Dermis microvascular lymphatic vessel endothelial cell (primary cell): ENCODE results near the gene TMEM198. TPM values are rescaled to one million over a fixed set of nuclear protein-coding genes. Genes with fewer than 3 reads are reported as not detected.

Source experiments
- DNase-seq, 2 donors: peaks; one replicate each; pipeline versions ENCODE4 v3.0.0 to v3.0.0-alpha.2; 2010; ENCODE audit warnings: low read depth in 2 of 2
- total RNA-seq: library from RNA; depleted of rRNA; stranded (reverse); fragments of >200 nt; gene quantifications from 2 replicates; pipeline ENCODE4 v1.2.1, GENCODE V29; 2014

Gene TMEM198, protein sequence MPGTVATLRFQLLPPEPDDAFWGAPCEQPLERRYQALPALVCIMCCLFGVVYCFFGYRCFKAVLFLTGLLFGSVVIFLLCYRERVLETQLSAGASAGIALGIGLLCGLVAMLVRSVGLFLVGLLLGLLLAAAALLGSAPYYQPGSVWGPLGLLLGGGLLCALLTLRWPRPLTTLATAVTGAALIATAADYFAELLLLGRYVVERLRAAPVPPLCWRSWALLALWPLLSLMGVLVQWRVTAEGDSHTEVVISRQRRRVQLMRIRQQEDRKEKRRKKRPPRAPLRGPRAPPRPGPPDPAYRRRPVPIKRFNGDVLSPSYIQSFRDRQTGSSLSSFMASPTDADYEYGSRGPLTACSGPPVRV
- not detected in 2 replicates for total RNA-seq

DNA sequence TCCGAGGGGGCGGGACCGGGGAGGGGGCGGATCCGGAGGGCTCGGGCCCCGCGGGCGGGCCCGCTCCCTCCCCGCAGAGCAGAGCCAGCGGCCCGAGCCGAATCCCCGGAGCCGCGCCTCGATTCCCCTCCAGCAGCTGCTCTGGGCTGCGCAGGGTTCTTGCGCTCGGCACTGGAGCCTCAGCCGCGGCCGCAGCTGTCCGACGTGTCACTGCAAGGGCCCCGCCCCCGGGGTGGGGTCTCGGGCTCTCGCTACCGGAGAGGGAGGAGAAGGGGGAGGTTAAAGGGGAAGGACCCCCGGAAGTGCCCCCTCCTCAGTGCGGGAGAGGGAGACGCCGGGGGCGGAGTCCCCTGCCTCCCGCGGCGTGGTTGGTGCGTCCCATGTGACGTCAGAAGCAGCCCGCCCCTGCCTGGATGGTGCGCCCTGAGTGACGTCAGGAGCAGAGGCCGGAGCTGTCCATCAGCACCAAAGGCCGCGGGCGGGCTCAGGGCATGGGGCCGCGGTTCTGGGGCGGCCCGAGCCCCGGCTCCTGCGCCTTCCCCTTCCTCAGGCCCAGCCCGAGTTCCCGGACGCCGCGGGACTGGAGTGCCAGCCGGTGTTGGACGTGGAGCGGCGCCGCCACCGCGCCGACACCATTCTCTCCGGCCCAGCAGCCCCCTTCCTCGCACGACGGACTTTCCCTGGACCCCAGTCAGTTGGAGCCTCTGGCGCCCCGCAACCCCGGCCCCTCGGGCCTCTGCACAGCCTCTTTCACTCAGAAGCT is at the start of gene TMEM198, which contains the start of gene CHPF:
TSS of gene TMEM198 (plus strand) at position 433 of the 763 bp plus-strand sequence. CDS start 700 bp downstream, outside the sequence.
TSS of gene CHPF (minus strand) at position 214 of the 763 bp plus-strand sequence. CDS start 271 bp downstream, outside the sequence.
- DNase-seq: peak; percentile 75 to 91

DNA sequence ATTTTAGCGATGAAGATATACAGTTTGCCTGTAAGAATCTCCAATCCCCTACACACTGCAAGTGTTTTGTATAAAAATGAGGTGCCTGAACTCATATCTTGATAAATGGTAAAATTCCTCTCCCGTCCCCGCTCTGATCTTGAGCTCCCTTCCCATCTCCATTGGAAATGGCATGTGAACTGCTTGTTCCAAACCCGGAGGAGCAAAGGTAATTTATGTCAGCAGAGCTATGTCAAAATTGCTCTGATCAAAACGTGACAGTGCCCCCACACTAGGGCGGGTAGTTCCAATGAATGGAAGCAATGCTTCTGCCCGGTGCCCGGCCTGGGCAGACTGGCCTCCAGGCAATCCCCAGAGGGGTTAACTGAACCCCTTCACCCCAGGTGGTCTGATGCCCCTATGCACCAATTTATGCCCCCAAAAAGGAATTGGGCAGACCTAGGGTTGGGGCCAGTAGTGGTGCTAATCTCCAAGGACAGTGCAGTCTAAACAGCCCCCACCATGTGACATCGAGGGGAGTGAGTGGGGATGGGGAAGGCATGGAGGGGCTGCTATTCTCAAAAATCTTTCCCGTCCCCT is 48.8 kb upstream of the TMEM198 start:
- no peak for DNase-seq

DNA sequence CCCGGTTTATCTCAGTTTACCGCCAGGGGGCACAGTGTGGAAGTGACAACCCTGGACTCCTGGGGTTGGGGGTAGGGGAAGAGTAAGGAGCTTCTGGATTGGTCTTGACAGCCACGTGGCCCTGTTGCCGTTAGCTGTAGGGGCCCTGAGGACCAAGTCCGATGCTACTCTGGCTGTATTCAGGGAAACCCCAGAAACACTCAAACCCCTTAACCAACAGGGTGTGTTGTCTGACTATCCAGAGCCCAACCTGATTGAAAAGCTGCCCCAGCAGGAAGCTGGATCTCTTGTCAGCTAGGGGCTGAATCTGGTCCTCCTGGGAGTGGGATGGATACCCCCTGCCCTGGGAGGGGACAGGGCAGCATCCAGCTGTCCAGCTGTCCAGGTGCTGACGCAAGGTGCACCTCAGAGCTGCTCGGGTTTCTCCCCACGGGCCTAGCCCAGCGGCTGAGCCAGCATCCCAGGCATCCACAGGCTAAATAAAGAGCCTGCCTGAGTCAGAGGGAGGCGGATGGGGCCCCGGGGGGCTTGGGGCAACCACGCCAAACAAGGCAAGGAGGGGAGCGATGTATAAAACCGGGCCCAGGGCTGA is 48.2 kb upstream of the TMEM198 start:
- peak; percentile 45 to 75 for DNase-seq

DNA sequence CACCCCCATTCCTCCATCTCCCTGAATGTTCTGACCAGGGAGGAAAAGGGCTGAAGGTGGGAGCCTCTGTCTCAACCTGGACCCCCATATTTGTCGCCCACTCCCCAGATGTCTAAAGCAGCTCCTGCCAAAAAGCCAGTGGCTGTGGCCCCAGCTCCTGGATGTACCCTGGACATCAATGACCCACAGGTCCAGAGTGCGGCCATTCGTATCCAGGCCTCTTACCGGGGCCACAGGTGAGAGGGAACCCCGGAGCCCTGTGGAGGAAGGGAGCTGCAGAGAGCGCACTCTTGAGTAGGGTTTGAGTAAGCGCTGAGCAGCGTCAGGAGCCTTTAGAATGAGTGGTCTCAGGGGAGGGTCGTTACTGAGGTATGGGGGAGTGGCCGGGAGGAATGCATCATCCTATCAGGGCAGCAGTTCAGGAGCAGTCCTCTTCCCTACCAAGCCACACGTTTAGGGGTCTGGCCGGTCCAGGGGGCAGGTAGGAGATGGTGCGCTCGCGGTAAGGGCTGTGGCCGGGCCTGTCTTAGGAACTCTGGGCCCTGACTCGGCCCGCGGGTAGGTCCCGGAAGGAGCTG is 47.5 kb upstream of the TMEM198 start:
- no peak for DNase-seq

DNA sequence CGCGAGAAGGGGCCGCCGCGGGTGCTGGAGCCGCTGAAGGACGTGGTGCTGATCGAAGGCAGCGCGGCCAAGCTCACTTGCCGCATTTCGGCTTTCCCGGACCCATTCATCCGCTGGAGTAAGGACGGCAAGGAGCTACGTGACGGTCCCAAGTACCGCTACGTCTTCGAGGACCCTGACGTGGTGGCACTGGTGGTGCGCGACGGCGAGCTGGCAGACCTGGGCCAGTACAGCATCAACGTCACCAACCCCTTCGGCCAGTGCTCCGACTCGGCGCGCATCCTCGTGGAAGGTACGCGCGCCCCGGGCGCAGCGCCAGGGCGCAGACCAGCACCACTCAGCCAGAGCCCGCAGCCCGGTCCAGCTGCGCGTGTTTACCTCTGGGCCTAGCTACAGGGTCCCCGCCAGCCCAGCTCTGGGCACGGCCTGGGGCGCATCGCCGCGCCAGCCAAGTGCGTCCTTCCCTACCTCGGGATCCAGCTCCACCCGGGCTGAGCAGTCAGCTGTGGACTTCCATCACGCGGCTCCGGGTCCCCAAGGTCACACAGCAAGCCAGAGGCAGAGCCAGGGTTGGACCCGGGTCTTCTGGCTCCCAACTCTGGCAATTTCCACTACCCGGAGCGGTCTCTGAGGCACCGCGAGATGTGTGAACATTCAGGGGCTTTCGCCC is 46.9 kb upstream of the TMEM198 start:
- DNase-seq: no peak

DNA sequence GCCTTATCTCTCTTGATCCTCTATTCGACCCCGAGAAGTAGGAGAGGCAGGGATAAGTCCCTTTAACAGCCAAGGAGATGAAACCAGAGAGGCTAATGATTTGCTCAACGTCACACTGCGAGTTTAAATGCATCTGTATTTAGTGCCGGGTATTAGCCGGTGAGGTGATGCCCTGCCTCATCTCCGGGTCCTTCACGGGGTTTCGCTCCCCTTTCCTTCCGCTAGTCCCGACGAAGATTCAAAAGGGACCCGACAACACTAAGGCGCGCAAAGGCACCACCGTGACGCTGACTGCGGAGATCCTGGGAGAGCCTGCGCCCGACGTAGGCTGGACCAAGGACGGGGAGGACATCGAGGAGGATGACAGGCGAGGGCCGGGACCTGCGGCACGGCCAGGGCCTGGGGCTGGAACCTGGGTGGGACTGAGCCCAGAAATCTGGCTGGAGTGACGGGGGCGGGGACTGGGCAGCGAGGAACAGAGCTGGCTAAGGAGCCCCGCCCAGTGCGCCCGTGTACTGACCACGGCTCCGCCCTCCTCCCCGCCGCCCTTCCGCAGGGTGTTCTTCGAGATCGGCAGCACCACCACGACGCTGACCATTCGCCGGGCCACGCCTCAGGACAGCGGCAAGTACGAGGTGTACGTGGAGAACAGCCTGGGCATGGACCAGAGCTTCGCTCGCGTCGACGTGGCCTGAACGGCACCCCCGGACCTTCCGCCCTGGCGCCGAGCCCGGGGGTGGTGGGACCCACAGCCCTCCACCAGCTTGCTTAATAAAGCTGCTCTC is 46.1 kb upstream of the TMEM198 start:
- peak; percentile 5 to 80 for DNase-seq

DNA sequence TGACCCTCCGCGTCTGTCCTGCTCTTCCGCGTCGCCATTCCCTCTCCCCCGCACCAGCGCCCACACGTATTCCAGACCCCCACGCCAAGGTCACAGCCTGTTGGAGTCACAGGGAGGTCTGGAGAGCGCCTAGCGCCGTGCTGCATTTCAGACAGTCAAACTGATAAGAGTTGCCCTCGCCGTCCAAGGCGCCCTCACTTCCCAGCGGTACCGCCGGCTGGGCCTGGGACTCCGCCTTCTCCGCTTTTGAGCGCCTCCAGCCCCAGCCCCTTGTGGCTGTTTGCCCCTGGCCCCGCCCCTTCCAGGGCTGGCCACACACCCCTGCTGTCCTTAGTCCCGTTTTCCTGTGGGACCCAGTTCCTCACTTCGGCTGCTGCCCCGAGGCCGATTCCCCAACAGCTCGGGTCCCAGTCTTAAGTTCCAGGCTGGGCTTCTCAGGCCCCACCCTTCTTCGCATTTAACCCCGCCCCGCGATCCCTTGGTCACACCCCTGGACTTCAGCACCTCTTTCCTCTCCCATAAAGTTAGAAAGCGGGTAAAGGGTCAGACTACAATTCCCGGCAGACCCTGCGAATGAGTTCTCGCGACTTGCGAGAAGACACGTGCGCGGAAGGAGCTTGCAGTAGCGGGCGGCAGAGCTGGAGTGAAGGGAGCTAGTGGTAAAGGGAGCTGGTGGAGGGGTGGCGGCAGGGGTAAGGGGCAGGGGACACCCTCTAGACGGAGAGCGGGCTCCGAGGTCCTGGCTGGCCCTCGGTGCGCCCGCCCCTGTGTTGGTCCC is 45.4 kb upstream of the TMEM198 start, which contains the start of gene GMPPA:
TSS of gene GMPPA (plus strand) at position 612 of the 778 bp plus-strand sequence. CDS start 1,085 bp downstream, outside the sequence.
- DNase-seq: peak; percentile 93 to 98

DNA sequence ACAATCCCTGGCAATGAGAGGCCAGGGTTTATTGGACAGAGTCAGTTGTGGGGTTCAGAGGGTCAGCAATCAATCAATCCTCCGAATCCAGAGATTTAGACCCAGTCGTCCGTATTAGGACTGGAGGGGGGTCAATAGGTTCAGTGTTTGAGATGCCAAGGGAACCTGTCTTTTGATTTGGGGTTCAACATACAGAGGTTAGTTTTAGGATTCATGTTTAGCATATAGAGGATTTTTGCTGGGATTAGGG is 44.8 kb upstream of the TMEM198 start:
- DNase-seq: no peak

DNA sequence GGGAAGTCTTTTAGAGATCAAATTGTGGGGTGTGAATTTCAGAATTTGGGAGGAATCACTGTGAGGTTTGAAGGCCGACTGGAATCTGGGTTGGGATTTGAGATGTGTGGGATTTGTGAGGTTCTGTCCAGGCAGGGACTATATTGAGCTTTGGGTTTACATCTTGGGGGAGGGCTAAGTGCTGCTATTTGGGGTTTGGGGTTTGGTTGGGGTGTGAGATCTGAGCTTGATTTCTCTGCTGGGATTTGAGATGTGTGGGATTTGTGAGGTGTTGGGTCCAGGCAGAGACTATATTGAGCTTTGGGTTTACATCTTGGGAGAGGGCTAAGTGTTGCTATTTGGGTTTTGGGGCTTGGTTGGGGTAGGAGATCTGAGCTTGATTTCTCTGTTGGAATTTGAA is 44.3 kb upstream of the TMEM198 start:
- no peak for DNase-seq

DNA sequence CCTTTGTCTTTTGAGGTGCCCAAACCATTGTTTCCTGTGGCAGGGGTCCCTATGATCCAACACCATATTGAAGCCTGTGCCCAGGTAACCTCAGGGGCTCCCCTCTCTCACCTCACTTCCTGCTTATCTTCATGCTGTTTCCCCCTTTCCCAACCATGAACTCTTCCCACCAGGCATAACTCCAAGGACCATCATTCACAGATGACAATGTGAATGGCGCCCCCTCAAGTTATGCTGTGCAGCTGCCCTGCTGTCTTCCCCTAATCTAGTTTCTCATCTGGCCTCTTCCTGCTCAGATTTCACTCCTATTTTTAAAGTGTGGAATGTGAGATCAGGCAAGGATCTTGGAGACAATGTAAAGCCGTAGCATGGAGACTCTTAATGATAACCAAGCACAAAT is 43.7 kb upstream of the TMEM198 start:
- no peak for DNase-seq

DNA sequence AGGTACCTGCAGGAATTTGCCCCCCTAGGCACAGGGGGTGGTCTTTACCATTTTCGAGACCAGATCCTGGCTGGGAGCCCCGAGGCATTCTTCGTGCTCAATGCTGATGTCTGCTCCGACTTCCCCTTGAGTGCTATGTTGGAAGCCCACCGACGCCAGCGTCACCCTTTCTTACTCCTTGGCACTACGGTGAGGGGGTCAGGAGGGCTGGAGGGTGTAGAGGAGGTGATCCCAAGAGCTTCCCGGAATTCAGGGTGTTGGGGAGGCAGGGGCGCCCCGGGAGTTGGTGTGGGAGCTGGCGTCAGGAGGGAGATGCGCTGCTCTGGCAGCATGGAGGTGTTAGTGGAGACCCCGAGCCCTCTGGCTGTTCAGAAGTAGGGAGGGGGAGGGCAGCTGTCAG is 42.0 kb upstream of the TMEM198 start:
- DNase-seq: no peak

DNA sequence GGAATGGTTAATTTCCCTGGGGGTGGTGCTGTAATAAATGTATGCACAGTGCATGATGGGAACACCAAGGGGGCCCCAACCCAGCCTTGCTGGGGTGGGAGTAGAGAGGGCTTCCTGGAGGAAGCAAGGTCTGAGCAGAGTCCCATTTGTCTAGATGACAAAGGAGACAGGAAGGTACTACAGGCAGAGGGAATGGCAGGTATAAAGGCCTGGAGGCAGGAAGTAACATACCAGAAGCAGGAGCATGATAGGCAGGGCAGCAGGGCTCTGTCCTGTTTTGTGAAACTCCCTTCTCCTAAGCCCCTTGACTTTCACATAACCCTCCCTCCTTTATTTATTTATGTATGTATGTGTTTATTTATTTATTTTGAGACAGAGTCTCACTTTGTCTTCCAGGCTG is 41.2 kb upstream of the TMEM198 start:
- DNase-seq: no peak

DNA sequence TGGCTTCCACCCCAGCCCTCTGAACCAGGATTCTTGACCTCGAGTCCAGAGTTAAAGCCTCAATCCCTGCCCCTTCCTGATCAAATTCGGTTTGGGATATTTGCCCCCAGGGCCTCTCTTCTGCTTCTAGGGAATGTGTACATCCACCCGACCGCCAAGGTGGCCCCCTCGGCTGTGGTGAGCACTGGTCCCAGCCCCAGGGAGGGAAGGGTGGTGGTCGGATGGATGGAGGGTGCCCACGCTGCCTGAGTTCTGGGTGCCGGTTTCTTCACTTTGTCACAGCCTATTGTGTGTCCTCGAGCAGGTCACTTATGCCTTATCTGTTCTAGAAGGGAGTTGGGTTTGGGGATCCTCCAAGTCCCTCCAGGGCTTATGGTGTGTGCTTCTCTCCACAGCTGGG is 38.2 kb upstream of the TMEM198 start:
- DNase-seq: no peak

DNA sequence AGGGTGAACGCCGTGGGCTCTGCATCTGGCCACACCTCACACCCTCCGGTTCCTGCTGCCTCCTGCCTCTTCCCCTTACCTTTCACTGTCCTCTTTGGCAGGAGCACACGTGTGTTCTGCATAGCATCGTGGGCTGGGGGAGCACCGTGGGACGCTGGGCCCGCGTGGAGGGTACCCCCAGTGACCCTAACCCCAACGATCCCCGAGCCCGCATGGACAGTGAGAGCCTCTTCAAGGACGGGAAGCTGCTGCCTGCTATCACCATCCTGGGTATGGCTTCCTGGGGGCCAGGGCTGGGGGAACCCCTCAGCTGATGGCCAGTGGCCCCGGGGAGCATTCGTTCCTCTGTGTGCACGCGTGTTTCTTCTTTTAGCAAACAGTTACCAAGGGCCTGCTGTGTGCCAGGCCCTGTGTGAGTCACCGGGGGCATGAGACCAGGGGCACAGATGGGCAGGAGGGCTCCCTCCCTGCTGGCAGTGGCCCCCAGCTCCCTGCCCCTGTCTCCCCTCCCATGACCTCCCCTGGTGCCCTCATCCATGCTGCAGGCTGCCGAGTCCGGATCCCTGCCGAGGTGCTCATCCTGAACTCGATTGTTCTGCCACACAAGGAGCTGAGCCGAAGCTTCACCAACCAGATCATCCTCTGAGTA is 37.6 kb upstream of the TMEM198 start:
- DNase-seq: no peak

DNA sequence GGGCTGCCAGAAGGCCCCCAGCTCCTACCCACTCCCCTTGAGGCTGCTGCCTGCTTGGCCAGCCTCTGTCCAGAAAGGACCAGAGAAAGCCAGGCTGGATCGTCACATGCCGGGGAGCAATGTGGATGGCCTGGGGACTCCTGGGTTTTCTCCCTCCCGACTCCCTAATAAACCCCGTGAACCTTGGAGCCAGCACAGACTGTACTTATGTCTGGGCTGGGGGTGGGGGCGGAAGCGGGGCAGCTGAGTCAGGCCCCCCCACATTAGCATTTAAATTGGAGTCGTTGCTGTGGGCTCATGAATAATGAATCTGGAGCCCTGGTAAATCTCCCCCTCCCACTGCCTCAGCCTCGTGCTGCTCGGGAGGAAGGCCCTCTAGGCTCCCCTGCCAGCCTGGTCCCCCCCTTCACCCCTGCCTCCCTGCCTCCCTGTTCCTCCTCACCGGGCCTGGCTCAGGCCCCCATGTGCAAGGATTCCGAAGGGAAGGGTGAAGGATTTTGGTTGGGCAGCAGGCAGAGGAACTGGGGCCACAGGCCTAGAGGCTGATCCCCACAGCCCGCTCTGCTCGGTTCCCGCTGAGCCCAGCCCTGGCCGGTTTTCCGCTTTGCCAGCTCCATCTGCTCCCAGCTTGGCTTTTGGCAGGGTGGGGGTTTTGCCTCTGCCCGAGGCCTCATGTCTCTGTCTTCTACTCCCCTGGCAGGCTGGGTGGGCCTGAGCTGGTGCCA is 36.9 kb upstream of the TMEM198 start:
- no peak for DNase-seq

DNA sequence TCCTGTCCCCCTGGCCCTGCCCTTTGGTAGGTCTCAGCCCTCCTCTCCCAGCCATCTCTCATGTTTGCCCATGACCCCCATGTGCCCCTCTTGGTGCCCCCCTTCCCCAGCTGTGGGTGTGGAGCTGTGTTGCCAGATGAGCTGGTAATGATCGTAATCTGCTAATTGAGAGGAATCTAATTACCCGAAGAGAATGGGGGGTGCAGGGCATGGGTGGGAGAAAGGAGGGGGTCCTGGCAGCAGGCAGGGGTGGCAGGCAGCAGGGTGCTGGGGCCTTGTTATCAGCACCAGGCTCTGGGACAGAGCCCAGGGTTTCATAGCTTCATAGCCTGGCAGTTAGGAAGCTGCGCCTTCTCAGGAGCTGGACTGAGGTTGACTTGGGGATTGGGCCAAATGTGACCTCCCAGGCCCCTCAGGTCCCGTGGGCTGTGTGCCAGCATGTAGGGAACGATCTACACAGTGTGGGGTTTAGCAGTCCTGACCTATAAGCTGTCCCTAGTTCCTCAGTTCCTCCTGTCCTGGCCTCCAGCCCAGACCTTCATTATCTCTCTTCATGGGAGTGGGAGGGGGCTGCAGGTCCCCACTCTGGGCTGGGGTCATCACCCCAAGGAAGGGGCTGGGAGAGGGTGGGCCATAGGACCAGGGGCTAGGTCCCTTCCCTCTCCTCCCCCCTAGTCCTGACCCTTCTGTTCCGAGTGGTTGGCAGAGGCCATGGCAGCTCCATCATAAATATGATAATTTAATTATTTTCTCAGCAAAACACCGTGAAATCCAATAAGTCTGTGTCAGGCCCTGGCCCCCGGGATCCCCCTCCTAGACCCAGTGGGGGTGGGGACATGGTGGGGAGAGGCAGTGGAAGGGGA is 36.0 kb upstream of the TMEM198 start:
- no peak for DNase-seq

DNA sequence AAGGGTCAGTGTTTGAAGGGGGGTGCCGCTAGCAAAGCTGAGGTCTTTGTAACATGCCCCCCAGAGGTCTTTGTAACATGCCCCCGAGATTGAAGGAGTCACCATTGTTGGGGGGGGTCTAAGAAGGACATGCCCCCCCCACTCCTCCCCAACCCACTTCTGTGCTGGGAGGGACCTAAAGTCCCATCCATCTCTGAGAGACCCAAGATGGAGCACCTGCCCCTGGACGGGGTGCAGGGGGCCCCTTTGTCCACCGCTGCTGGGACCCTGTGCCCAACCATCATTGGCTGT is 35.4 kb upstream of the TMEM198 start:
- DNase-seq: no peak
